HEK293T (cell line): ENCODE data around the gene STK4.

Experiments used
- CTCF ChIA-PET: fragments of 350-600 bp; formaldehyde crosslinking; extraction: SDS; loops from one replicate; lab custom pipeline; 2021; ENCODE audit warnings: antibody characterized with exemption, inconsistent platforms; lab: Yijun Ruan, JAX
- POLR2A ChIA-PET: fragments of 350-600 bp; formaldehyde crosslinking; extraction: SDS; loops from one replicate; lab custom pipeline; 2020; ENCODE audit warnings: antibody characterized with exemption, inconsistent platforms; lab: Yijun Ruan, JAX
- DNase-seq: peaks from one replicate; pipeline ENCODE4 v3.0.0; 2012; ENCODE audit warnings: mixed read lengths; ENCODE audit errors: extremely low spot score
- ARNT ChIP-seq: fragments of 450-650 bp; IDR thresholded peaks from 2 replicates; pipeline ENCODE4 v1.6.1; 2017; ENCODE audit warnings: mild to moderate bottlenecking
- BHLHE40 ChIP-seq: fragments of 450-650 bp; IDR thresholded peaks from 2 replicates; pipeline ENCODE4 v1.6.1; 2016; ENCODE audit warnings: mild to moderate bottlenecking, moderate library complexity, borderline replicate concordance
- CTBP1 ChIP-seq: fragments of 450-650 bp; IDR thresholded peaks from 2 replicates; pipeline ENCODE4 v1.6.1; 2016; ENCODE audit warnings: borderline replicate concordance
- ELF4 ChIP-seq: fragments of 450-650 bp; IDR thresholded peaks from 2 replicates; pipeline ENCODE4 v1.6.1; 2017; ENCODE audit warnings: antibody characterized with exemption
- FOXA1 ChIP-seq: fragments of 450-650 bp; IDR thresholded peaks from 2 replicates; pipeline ENCODE4 v1.6.1; 2016; ENCODE audit warnings: mild to moderate bottlenecking
- FOXK2 ChIP-seq: fragments of 450-650 bp; IDR thresholded peaks from 2 replicates; pipeline ENCODE4 v1.6.1; 2016; ENCODE audit warnings: mild to moderate bottlenecking
- FOXM1 ChIP-seq: fragments of 450-650 bp; IDR thresholded peaks from 2 replicates; pipeline ENCODE4 v1.6.1; 2017; ENCODE audit warnings: mild to moderate bottlenecking, borderline replicate concordance
- HDGF ChIP-seq: fragments of 450-650 bp; IDR thresholded peaks from 2 replicates; pipeline ENCODE4 v1.6.1; 2017; ENCODE audit warnings: antibody characterized with exemption, borderline replicate concordance
- L3MBTL2 ChIP-seq: fragments of 450-650 bp; conservative IDR thresholded peaks from 2 replicates; pipeline ENCODE4 v1.6.1; 2016; ENCODE audit warnings: mild to moderate bottlenecking
- LEF1 ChIP-seq: fragments of 450-650 bp; IDR thresholded peaks from 2 replicates; pipeline ENCODE4 v1.6.1; 2017; ENCODE audit warnings: mild to moderate bottlenecking, borderline replicate concordance
- NFRKB ChIP-seq: fragments of 450-650 bp; IDR thresholded peaks from 2 replicates; pipeline ENCODE4 v1.6.1; 2016; ENCODE audit warnings: mild to moderate bottlenecking, moderate library complexity
- SP1 ChIP-seq: fragments of 450-650 bp; IDR thresholded peaks from 2 replicates; pipeline ENCODE4 v1.6.1; 2017
- SUZ12 ChIP-seq: fragments of 450-650 bp; IDR thresholded peaks from 2 replicates; pipeline ENCODE4 v1.6.1; 2016; ENCODE audit warnings: mild to moderate bottlenecking
- TARDBP ChIP-seq: fragments of 450-650 bp; IDR thresholded peaks from 2 replicates; pipeline ENCODE4 v1.6.1; 2016
- ZNF384 ChIP-seq: fragments of 450-650 bp; IDR thresholded peaks from 2 replicates; pipeline ENCODE4 v1.6.1; 2016
- TF ChIP-seq, protein P1 (sequence below): fragments of 450-650 bp; IDR thresholded peaks from 2 replicates; pipeline ENCODE4 v1.6.1; 2016

STK4 gene

DNA sequence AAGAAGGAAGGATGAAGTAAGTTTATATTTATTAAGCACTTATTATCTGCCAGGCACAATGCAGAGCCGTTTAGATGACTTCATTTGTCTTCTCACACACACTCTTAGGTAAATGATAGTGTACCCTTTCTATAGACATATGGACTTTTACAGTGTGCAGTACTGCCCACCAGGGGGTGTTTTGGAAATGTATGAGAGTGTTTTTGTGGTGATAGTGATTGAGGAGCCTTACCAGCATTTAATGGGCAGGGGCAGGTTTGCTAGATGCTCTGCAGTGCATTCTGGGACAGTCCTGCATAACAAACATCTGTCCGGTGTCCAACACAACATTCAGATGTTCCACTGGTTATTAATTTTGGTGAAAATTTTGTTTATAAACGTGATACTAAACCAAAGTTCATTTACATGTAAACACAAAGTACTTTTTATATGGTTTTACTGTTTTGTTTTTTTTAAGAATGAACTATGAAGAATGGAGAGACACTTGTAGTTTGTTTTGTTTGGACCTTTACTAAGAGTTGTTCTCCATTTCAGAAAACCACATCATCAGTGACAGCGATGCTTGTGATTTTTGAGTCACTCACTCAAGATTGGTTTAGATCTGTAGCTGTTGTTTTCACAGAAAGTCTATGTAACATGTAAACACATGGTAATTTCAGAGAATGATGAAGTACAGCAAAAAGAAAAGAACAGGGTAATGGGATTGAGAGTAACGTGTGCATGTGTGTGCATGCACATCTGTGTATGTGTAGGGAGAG lies 114.7 kb downstream of the STK4 start:
- TF ChIP-seq, protein P1, sequence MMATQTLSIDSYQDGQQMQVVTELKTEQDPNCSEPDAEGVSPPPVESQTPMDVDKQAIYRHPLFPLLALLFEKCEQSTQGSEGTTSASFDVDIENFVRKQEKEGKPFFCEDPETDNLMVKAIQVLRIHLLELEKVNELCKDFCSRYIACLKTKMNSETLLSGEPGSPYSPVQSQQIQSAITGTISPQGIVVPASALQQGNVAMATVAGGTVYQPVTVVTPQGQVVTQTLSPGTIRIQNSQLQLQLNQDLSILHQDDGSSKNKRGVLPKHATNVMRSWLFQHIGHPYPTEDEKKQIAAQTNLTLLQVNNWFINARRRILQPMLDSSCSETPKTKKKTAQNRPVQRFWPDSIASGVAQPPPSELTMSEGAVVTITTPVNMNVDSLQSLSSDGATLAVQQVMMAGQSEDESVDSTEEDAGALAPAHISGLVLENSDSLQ = no peak
- no peak for TF ChIP-seq FOXK2
- TF ChIP-seq BHLHE40 = no peak
- no peak for TF ChIP-seq LEF1
- TF ChIP-seq L3MBTL2 = no peak
- DNase-seq = peak; percentile 27
- POLR2A ChIA-PET = no interaction called here
- CTCF ChIA-PET = interaction anchor here (0.8 kb wide), 1 partner anchor 210 kb away, joined by 4 read pairs; no protein-coding TSS in a partner anchor

DNA sequence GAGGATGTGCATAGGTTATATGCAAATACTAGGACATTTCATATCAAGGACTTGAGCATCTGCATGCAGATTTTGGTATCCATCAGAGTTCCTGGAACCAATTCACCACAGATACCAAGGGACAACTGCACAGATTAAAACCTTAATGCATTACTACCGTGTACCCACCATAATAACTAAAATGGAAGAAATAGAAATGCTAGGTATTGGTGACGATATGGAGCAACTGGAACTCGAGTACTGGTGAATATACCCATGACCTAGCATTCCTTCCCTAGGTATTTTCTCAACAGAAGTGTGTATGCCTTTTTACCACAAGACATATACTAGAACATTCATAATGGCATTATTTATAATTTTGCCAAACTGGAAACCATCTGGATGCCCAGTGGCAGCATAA lies 116.2 kb downstream of the STK4 start:
- TF ChIP-seq BHLHE40 (no peak), LEF1 (no peak), FOXA1 (no peak), L3MBTL2 (no peak), NFRKB (no peak), SP1 (no peak), ELF4 (no peak), CTBP1 (no peak), HDGF (no peak), SUZ12 (no peak), ZNF384 (no peak), FOXM1 (no peak), TARDBP (no peak), FOXK2 (no peak), ARNT (no peak)
- TF ChIP-seq, protein P1 = no peak
- DNase-seq = no peak
- ChIA-PET CTCF (interaction anchor here (1.0 to 1.1 kb wide), 2 partner anchors 14 to 39 kb away, joined by 3 read pairs; no protein-coding TSS in a partner anchor), POLR2A (no interaction called here)

DNA sequence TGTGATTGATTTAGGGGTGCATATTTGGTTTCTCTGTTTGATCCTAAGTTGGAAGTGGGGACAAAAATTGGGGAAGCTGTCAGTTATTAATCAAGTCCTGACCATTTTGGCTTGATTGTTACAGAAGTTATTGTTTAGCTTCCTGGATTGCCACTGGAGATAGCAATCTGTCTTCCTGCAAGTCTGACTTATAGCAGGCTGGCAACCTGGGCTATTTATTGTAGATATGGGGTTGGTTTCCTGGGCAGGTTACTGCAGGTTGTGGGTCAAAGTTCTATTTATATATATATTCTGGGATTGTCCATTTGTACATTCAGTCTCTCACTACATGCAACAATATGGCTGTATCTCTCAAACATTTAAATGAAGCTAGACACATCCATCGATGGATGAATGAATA lies 116.8 kb downstream of the STK4 start:
- TF ChIP-seq SP1 (no peak), TARDBP (no peak), SUZ12 (no peak), FOXK2 (no peak), ARNT (no peak), L3MBTL2 (no peak), BHLHE40 (no peak), NFRKB (no peak), FOXA1 (no peak)
- TF ChIP-seq, protein P1 = no peak
- DNase-seq = no peak
- POLR2A ChIA-PET = no interaction called here
- CTCF ChIA-PET = interaction anchor here (0.5 to 1.1 kb wide), 3 partner anchors 13 to 529 kb away, joined by 3 read pairs; no protein-coding TSS in a partner anchor

DNA sequence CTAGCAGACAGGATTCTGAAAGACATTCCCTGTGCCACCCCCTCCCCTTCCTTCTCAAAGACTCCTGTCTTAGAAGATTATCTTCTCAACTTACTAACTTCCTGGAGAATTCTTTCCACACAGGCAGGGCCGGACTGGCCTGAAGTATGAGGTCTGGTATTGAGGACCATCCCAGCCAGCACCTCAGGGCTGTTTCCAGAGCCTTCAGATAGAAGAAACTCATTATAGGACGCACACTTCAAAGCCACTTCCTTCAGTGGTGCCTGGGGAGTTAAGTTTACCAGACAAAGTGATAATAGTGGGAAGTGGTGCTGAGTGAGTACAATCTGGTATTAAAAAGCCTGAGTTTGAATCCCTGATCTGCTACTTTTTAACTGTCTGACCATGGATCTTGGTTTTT lies 119.0 kb downstream of the STK4 start:
- DNase-seq = no peak
- TF ChIP-seq HDGF (no peak), LEF1 (no peak), L3MBTL2 (no peak), FOXK2 (no peak), ZNF384 (no peak), FOXM1 (no peak), CTBP1 (no peak), SP1 (no peak), NFRKB (no peak), BHLHE40 (no peak), FOXA1 (no peak), TARDBP (no peak)
- TF ChIP-seq, protein P1 = no peak
- POLR2A ChIA-PET = no interaction called here
- CTCF ChIA-PET = no interaction called here

DNA sequence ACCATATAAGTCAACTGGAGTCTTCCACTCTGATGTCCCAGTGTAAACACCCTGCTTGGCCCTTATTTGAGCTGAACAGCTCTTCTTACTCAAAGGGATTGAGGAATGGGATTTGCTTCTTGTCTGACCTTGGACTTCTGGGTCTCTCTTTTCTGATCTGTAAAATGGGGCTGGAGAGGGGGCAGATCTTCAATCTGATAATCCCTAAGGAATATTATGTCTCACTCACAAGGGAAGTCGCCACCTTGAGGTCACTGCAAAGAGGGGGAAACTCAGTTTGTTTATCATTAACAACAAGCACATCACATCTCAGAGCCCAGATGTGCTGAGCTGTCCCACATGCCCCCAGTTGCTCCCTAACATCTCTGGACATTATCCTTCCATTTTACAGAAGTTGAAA lies 119.6 kb downstream of the STK4 start:
- DNase-seq = no peak
- ChIA-PET POLR2A (no interaction called here), CTCF (no interaction called here)
- no peak for TF ChIP-seq LEF1
- TF ChIP-seq ELF4 = no peak
- TF ChIP-seq, protein P1 = no peak
- TF ChIP-seq FOXM1 = no peak
- no peak for TF ChIP-seq BHLHE40
- no peak for TF ChIP-seq FOXK2
- TF ChIP-seq SUZ12 = no peak
- TF ChIP-seq HDGF = no peak
- TF ChIP-seq SP1 = no peak
- TF ChIP-seq NFRKB = no peak
